GM12878 (cell line): ENCODE data around the gene GGT5. TPM values are rescaled to one million over a fixed set of nuclear protein-coding genes. Genes with fewer than 3 reads are reported as not detected.
"Not testable (repeated sequence)": the region's sequence is repeated elsewhere in the genome, so short reads cannot be mapped to it uniquely, and the experiment has no call there.

Source experiments
- ATAC-seq: fragments of 200-7000 bp; cut with Tn5 transposase; 3 replicates; pipeline ENCODE4 v1.9.1; 2020; ENCODE audit warnings: mild to moderate bottlenecking, moderate library complexity
- BruUV-seq: library from RNA; stranded (reverse); fragments of 400-500 nt; replicated peaks from 2 replicates; lab custom pipeline; 2021; lab: Mats Ljungman, UMichigan
- CTCF ChIA-PET: fragments of 300-600 bp; sonication (Branson Sonifier 250); formaldehyde crosslinking; extraction: SDS; loops from one replicate; lab custom pipeline; 2021; ENCODE audit warnings: inconsistent platforms; lab: Yijun Ruan, JAX
- POLR2A ChIA-PET: fragments of 350-600 bp; formaldehyde crosslinking; extraction: SDS; loops from one replicate; lab custom pipeline; 2021; ENCODE audit warnings: inconsistent platforms; lab: Charles Lee
- RAD21 ChIA-PET: fragments of 300-600 bp; sonication (Branson Sonifier 250); formaldehyde crosslinking; loops from one replicate; lab custom pipeline; 2023; ENCODE audit warnings: antibody characterized with exemption; ENCODE audit not compliant: unreplicated experiment; lab: Charles Lee
- SMC1A ChIA-PET: fragments of 300-600 bp; sonication (Branson Sonifier 250); formaldehyde crosslinking; loops from one replicate; lab custom pipeline; 2023; ENCODE audit not compliant: unreplicated experiment, uncharacterized antibody; lab: Charles Lee
- DNase-seq: peaks from one replicate; pipeline ENCODE4 v3.0.0-alpha.2; 2011; ENCODE audit warnings: low read depth, low spot score
- FAIRE-seq: peaks from 3 replicates; lab custom pipeline; 2011; peaks lifted over from hg19 to GRCh38; lab: Jason Lieb, UNC
- H2AFZ ChIP-seq: 2 replicates; pipeline ENCODE4 v1.6.0; 2011; ENCODE audit warnings: low read depth, low read length, control low read depth; ENCODE audit not compliant: control insufficient read depth
- H3K27ac ChIP-seq: 2 replicates; pipeline ENCODE4 v1.5.1; 2011; ENCODE audit warnings: control low read depth; ENCODE audit not compliant: control insufficient read depth, insufficient read depth
- H3K27me3 ChIP-seq, 2 experiments: replicated peaks in 1 of 2; 2 replicates each; pipeline versions ENCODE4 v1.6.0 to v1.6.1; 2011; ENCODE audit warnings: low read length in 1 of 2; ENCODE audit not compliant: control insufficient read depth in 2 of 2, insufficient read depth in 2 of 2
- H3K36me3 ChIP-seq, 2 experiments: 2 replicates each; pipeline ENCODE4 v1.5.1; 2011; ENCODE audit warnings: low read length in 1 of 2; ENCODE audit not compliant: control insufficient read depth in 2 of 2, insufficient read depth in 2 of 2
- H3K4me1 ChIP-seq: 2 replicates; pipeline ENCODE4 v1.6.1; 2011; ENCODE audit warnings: mild to moderate bottlenecking, low read length, moderate library complexity, mixed read lengths; ENCODE audit not compliant: control insufficient read depth, insufficient read depth
- H3K4me2 ChIP-seq: 2 replicates; pipeline ENCODE4 v1.6.0; 2011; ENCODE audit warnings: control low read depth; ENCODE audit not compliant: control insufficient read depth, insufficient read depth
- H3K4me3 ChIP-seq: fragments of 200-600 bp; sonication (generic); 2 replicates; pipeline ENCODE4 v1.5.1; 2016
- H3K79me2 ChIP-seq: 2 replicates; pipeline ENCODE4 v1.6.0; 2011; ENCODE audit warnings: low read length; ENCODE audit not compliant: control insufficient read depth, insufficient read depth
- H3K9ac ChIP-seq: 2 replicates; pipeline ENCODE4 v1.8.0; 2011; ENCODE audit warnings: low read length, control low read depth, mixed read lengths; ENCODE audit not compliant: control insufficient read depth, insufficient read depth
- H3K9me3 ChIP-seq: replicated peaks from 3 replicates; pipeline ENCODE4 v1.5.1; 2011; ENCODE audit warnings: mild to moderate bottlenecking, low read length; ENCODE audit not compliant: control insufficient read depth, insufficient read depth
- H4K20me1 ChIP-seq: 2 replicates; pipeline ENCODE4 v1.6.0; 2011; ENCODE audit not compliant: control insufficient read depth, insufficient read depth
- WGBS: methylation state at CpG from one replicate; pipeline ENCODE4 v1.1.6; 2016; ENCODE audit warnings: low lambda C conversion rate; ENCODE audit not compliant: insufficient replicate concordance, insufficient coverage; ENCODE audit errors: missing lambda C conversion rate; 5-methylcytosine and 5-hydroxymethylcytosine counted together
- in situ Hi-C: fragments of 300-500 bp; cut with MboI; formaldehyde crosslinking; loops from 9 replicates; pipeline ENCODE4 v1.14.3; 2018; ENCODE audit warnings: mixed read lengths
- intact Hi-C: fragments of 100-400 bp; cut with micrococcal nuclease; formaldehyde crosslinking; loops from one replicate; pipeline ENCODE4 v1.14.2; 2022; ENCODE audit not compliant: unreplicated experiment
- polyA plus RNA-seq, 11 experiments: library from polyadenylated mRNA; depleted of rRNA in 4 of 11; unstranded in 6 of 11; stranded (reverse) in 5 of 11; fragments of >200 nt; fragmentation: Nextera tagmentation in 4 of 11; fragmentation: Illumina TruSeq in 1 of 11; extraction: Ambion mirVana in 4 of 11; extraction: Trizol in 1 of 11; gene quantifications; 1 replicate in 1 of 11; 2 replicates in 10 of 11; pipeline versions ENCODE4 v1.2.1 to v1.2.3, GENCODE V29; 2011 to 2016; ENCODE audit warnings: inconsistent platforms in 2 of 11, missing spikeins in 2 of 11, low read depth in 1 of 11
- total RNA-seq, 4 experiments: library from RNA; depleted of rRNA in 3 of 4; stranded (reverse); fragments of >200 nt in 3 of 4; fragmentation: Illumina TruSeq in 1 of 4; extraction: Trizol in 1 of 4; gene quantifications; 2 replicates each; pipeline versions ENCODE4 v1.2.1 to v1.2.3, GENCODE V29; 2013 to 2021

The GGT5 gene
- total and polyA plus RNA-seq, 10 of the 15 experiments (the other 5 are each of a cell fraction or from before 2014, with no cell fraction given), result 0.34 TPM; not detected in 9

DNA sequence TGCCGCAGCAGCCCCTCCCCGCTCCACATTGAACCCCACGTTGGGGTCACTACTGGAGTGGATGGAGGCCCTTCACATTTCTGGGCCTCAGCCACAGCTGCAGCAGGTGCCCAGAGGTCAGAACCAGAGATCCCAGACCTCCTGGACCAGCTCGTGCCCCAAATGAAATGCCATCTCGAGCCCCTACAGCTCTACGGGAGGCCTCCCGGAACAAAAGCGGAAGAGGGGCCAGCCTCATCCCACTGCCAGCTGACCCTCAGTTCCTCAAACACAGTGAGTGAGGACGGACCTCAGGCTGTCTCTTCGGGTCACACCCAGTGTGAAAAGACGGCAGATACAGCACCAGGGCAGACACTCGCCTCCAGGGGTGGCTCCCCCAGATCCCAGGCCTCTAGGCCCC is 8.2 kb upstream of the GGT5 start:
- DNase-seq, H2AFZ ChIP-seq, H3K9ac ChIP-seq, ATAC-seq, intact Hi-C loops, H3K4me3 ChIP-seq, SMC1A ChIA-PET, H3K79me2 ChIP-seq, H3K4me2 ChIP-seq, POLR2A ChIA-PET, BruUV-seq, CTCF ChIA-PET, H3K27ac ChIP-seq, FAIRE-seq, in situ Hi-C loops, RAD21 ChIA-PET, H3K4me1 ChIP-seq, H3K27me3 ChIP-seq, H3K36me3 ChIP-seq, H4K20me1 ChIP-seq, H3K9me3 ChIP-seq: not testable (repeated sequence)
- WGBS, result 48% methylated on average over 12 of the region's 12 CpGs

GRCh38 chr22:24251286-24251685 is 6.4 kb upstream of the GGT5 start:
- H2AFZ ChIP-seq, H4K20me1 ChIP-seq, BruUV-seq, H3K9me3 ChIP-seq, FAIRE-seq, CTCF ChIA-PET, H3K4me2 ChIP-seq, H3K79me2 ChIP-seq, H3K9ac ChIP-seq, H3K27me3 ChIP-seq, intact Hi-C loops, H3K36me3 ChIP-seq, ATAC-seq, H3K4me1 ChIP-seq, H3K4me3 ChIP-seq, SMC1A ChIA-PET, H3K27ac ChIP-seq, in situ Hi-C loops, DNase-seq, POLR2A ChIA-PET, RAD21 ChIA-PET: not testable (repeated sequence)
- WGBS, result no CpG with 5 or more reads among the region's 28 CpGs

- H3K9ac ChIP-seq, RAD21 ChIA-PET, H3K79me2 ChIP-seq, H3K27ac ChIP-seq, SMC1A ChIA-PET, H4K20me1 ChIP-seq, CTCF ChIA-PET, in situ Hi-C loops, H3K36me3 ChIP-seq, DNase-seq, BruUV-seq, POLR2A ChIA-PET, H3K4me2 ChIP-seq, H3K4me3 ChIP-seq, H3K27me3 ChIP-seq, H2AFZ ChIP-seq, H3K9me3 ChIP-seq, ATAC-seq, H3K4me1 ChIP-seq, FAIRE-seq: not testable (repeated sequence)
- WGBS, result 90% methylated on average over 3 of the region's 8 CpGs
- intact Hi-C loops, result loop anchor here (5.0 to 10.0 kb wide), 2 partner anchors 62 to 295 kb away; no protein-coding TSS in a partner anchor
Observed at GRCh38 chr22:24249413-24249812, 4.5 kb upstream of the GGT5 start.

- BruUV-seq, POLR2A ChIA-PET, H3K79me2 ChIP-seq, RAD21 ChIA-PET, H4K20me1 ChIP-seq, in situ Hi-C loops, H3K9ac ChIP-seq, H2AFZ ChIP-seq, H3K4me1 ChIP-seq, FAIRE-seq, DNase-seq, SMC1A ChIA-PET, H3K36me3 ChIP-seq, H3K4me3 ChIP-seq, H3K9me3 ChIP-seq, H3K4me2 ChIP-seq, H3K27me3 ChIP-seq, ATAC-seq, H3K27ac ChIP-seq: not testable (repeated sequence)
- intact Hi-C loops, result loop anchor here (5.0 to 10.0 kb wide), 2 partner anchors 61 to 294 kb away; no protein-coding TSS in a partner anchor
- CTCF ChIA-PET, result interaction anchor here (1.6 kb wide), 1 partner anchor 59 kb away, joined by 14 read pairs; no protein-coding TSS in a partner anchor
- WGBS, result 81% methylated on average over 10 of the region's 15 CpGs
Observed at GRCh38 chr22:24248611-24249010, 3.7 kb upstream of the GGT5 start.
